ENCODE results near the gene ST13. TPM values are rescaled to one million over a fixed set of nuclear protein-coding genes. Genes with fewer than 3 reads are reported as not detected.

The ST13 gene
- total RNA-seq, 1 experiment from 2014 or later, result 385 TPM

GRCh38 chr22:40805239-40805638 lies 51.2 kb downstream of the ST13 start:
- no peaks in the 10 kb centered on the region for H3K36me3 Mint-ChIP-seq (ENCODE audit: insufficient read depth, unreplicated experiment)
- CTCF ChIA-PET, result no interaction called here

GRCh38 chr22:40803321-40803720 lies 53.1 kb downstream of the ST13 start:
- no peak overlapping the region for H3K4me3 ChIP-seq (ENCODE audit: low read depth, low read length)
- TF ChIP-seq CTCF (IDR thresholded peaks at IDR 0.05; ENCODE audit: insufficient read depth in 1 of 2, low read depth in 1 of 2, low read length in 1 of 2, severe bottlenecking in 1 of 2, unreplicated experiment in 1 of 2), result no peak
- no peaks in the 10 kb centered on the region for H3K27me3 ChIP-seq (replicated peaks; ENCODE audit: control insufficient read depth, insufficient read depth, low read length)
- no peaks in the 10 kb centered on the region for H3K9me3 ChIP-seq
- intact Hi-C loops (cut with micrococcal nuclease; ENCODE audit: unreplicated experiment), result no loop called here
- no peak for DNase-seq
- Mint-ChIP-seq H3K4me1 (ENCODE audit: low read depth, unreplicated experiment) (peaks cover 10% of the 10 kb centered on the region), H3K27me3 (ENCODE audit: insufficient read depth, unreplicated experiment) (no peaks in the 10 kb centered on the region), H3K36me3 (ENCODE audit: insufficient read depth, unreplicated experiment) (no peaks in the 10 kb centered on the region), H3K4me3 (ENCODE audit: unreplicated experiment) (no peak overlapping the region), H3K27ac (ENCODE audit: unreplicated experiment) (no peak overlapping the region), H3K9me3 (ENCODE audit: unreplicated experiment) (no peaks in the 10 kb centered on the region)
- POLR2A ChIA-PET, result no interaction called here
- BruUV-seq (replicated peaks), result TSS peak; percentile 4
- no peaks in the 10 kb centered on the region; the same call in none of the 2 replicates for H3K4me1 ChIP-seq
- CTCF ChIA-PET, result no interaction called here
- no peaks in the 10 kb centered on the region for H3K36me3 ChIP-seq (ENCODE audit: control insufficient read depth, insufficient read depth, low read length)

More at GRCh38 chr22:40805239-40805638, 51.2 kb downstream of the ST13 start:
- no peaks in the 10 kb centered on the region for H3K36me3 ChIP-seq (ENCODE audit: control insufficient read depth, insufficient read depth, low read length)
- no peak for DNase-seq
- Mint-ChIP-seq H3K27me3 (ENCODE audit: insufficient read depth, unreplicated experiment) (no peaks in the 10 kb centered on the region), H3K4me3 (ENCODE audit: unreplicated experiment) (no peak overlapping the region), H3K27ac (ENCODE audit: unreplicated experiment) (peak overlapping the region; percentile 55), H3K4me1 (ENCODE audit: low read depth, unreplicated experiment) (peaks cover 10% of the 10 kb centered on the region), H3K9me3 (ENCODE audit: unreplicated experiment) (no peaks in the 10 kb centered on the region)
- no peaks in the 10 kb centered on the region; the same call in none of the 2 replicates for H3K4me1 ChIP-seq
- POLR2A ChIA-PET, result no interaction called here
- no TSS peak for BruUV-seq (replicated peaks)
- no peak overlapping the region for H3K4me3 ChIP-seq (ENCODE audit: low read depth, low read length)
- intact Hi-C loops (cut with micrococcal nuclease; ENCODE audit: unreplicated experiment), result no loop called here
- H3K27me3 ChIP-seq (replicated peaks; ENCODE audit: control insufficient read depth, insufficient read depth, low read length), result no peaks in the 10 kb centered on the region
- no peak for TF ChIP-seq CTCF (IDR thresholded peaks at IDR 0.05; ENCODE audit: insufficient read depth in 1 of 2, low read depth in 1 of 2, low read length in 1 of 2, severe bottlenecking in 1 of 2, unreplicated experiment in 1 of 2)
- no peaks in the 10 kb centered on the region for H3K9me3 ChIP-seq

GRCh38 chr22:40799008-40799407 lies 57.4 kb downstream of the ST13 start:
- H3K27me3 ChIP-seq (replicated peaks; ENCODE audit: control insufficient read depth, insufficient read depth, low read length), result no peaks in the 10 kb centered on the region
- Mint-ChIP-seq H3K27ac (ENCODE audit: unreplicated experiment) (no peak overlapping the region), H3K4me1 (ENCODE audit: low read depth, unreplicated experiment) (no peaks in the 10 kb centered on the region), H3K36me3 (ENCODE audit: insufficient read depth, unreplicated experiment) (peaks cover 13% of the 10 kb centered on the region), H3K27me3 (ENCODE audit: insufficient read depth, unreplicated experiment) (no peaks in the 10 kb centered on the region), H3K4me3 (ENCODE audit: unreplicated experiment) (no peak overlapping the region), H3K9me3 (ENCODE audit: unreplicated experiment) (no peaks in the 10 kb centered on the region)
- no peaks in the 10 kb centered on the region for H3K9me3 ChIP-seq
- no peak overlapping the region for H3K4me3 ChIP-seq (ENCODE audit: low read depth, low read length)
- POLR2A ChIA-PET, result no interaction called here
- no peaks in the 10 kb centered on the region for H3K36me3 ChIP-seq (ENCODE audit: control insufficient read depth, insufficient read depth, low read length)
- CTCF ChIA-PET, result no interaction called here
- DNase-seq, result no peak
- BruUV-seq (replicated peaks), result no TSS peak
- H3K4me1 ChIP-seq, result no peaks in the 10 kb centered on the region
- no peak for TF ChIP-seq CTCF (IDR thresholded peaks at IDR 0.05; ENCODE audit: insufficient read depth in 1 of 2, low read depth in 1 of 2, low read length in 1 of 2, severe bottlenecking in 1 of 2, unreplicated experiment in 1 of 2)
- intact Hi-C loops (cut with micrococcal nuclease; ENCODE audit: unreplicated experiment), result no loop called here
